LNCaP clone FGC (cell line): ENCODE measurements around the gene SLC9A3.

Source experiments
- DNase-seq: peaks from one replicate; pipeline ENCODE4 v3.0.0-alpha.2; 2011; ENCODE audit warnings: low read depth
- H3K4me3 ChIP-seq: 2 replicates; pipeline ENCODE4 v1.5.1; 2011; ENCODE audit warnings: mild to moderate bottlenecking, low read depth, low read length, control low read depth
- CTCF ChIP-seq: IDR thresholded peaks from 2 replicates; pipeline ENCODE4 v1.5.1; 2012; ENCODE audit warnings: mild to moderate bottlenecking; ENCODE audit not compliant: control insufficient read depth, insufficient read depth; ENCODE audit errors: extremely low read depth

Gene SLC9A3

DNA sequence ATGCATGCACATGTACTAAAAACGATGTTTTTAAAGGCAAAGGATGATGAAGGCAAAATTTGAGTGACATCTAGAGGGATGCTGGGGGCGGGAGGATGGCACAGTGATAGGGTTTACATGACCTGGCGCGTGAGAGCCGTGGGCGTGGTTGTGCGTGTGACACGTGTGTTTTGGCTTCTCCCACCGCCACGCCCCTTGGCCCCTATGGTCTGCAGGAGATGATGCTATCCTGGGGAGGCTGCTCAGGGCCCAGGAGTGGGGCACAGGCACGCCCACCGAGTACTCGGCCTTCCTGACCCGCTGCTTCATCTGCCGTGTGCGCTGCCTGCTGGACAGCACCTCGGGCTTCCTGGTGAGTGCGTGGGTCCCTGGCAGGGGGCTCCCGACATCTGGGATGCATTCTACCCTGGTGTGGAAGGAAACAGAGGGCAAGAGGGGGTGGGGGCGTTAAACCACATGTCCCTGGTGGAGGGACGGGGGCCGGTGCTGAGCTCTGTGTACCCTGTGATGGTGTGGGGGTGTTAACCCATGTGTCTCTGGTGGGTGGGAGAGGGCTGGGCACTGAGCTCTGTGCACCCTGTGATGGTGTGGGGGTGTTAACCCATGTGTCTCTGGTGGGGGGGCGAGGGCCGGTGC lies 100.5 kb downstream of the SLC9A3 start:
- DNase-seq, result no peak
- no peak for TF ChIP-seq CTCF
- no peak overlapping the region for H3K4me3 ChIP-seq

DNA sequence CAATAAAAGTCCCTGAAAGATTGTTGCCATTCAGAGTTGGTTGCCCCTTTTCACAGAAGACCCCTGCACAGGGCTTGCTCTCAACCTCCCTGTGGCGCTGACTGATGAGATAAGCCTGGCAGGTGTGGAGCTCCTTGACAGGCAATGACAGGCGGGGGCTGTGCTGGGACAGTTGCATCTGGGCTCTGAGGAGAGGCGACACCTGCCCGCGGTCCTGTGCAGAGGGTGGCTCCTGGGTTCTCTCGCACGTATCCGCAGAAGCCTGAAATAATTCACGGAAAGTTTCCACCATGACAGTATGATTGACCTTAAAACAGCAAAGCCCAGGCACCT lies 101.0 kb downstream of the SLC9A3 start:
- no peak overlapping the region for H3K4me3 ChIP-seq
- TF ChIP-seq CTCF, result no peak
- no peak for DNase-seq

GRCh38 chr5:422323-423232 lies 101.7 kb downstream of the SLC9A3 start:
- no peak for DNase-seq
- no peak for TF ChIP-seq CTCF
- H3K4me3 ChIP-seq, result no peak overlapping the region

DNA sequence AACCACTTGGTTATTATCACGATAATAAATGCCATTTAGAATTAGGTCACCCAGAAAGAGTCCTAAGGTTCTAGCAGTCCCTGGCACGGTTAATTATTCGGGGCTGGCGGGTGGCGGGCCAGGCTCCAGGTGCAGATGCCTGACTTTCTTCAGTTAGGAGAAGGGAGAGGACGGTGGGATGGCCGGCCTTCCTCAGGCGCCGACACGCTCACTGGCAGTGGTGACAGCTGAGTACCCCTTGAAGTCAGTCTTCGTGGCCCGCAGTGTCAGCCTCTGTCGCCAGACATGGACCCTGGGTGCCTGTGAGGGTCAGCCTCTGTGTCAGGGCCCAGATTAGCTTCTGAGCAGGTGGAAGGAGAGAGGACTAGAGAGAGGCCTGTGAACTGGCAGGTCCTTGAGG lies 102.3 kb downstream of the SLC9A3 start:
- H3K4me3 ChIP-seq, result no peak overlapping the region
- TF ChIP-seq CTCF, result no peak
- DNase-seq, result no peak

- H3K4me3 ChIP-seq, result no peak overlapping the region
These were observed 102.9 kb downstream of the SLC9A3 start for GRCh38 chr5:421287-421880.

DNA sequence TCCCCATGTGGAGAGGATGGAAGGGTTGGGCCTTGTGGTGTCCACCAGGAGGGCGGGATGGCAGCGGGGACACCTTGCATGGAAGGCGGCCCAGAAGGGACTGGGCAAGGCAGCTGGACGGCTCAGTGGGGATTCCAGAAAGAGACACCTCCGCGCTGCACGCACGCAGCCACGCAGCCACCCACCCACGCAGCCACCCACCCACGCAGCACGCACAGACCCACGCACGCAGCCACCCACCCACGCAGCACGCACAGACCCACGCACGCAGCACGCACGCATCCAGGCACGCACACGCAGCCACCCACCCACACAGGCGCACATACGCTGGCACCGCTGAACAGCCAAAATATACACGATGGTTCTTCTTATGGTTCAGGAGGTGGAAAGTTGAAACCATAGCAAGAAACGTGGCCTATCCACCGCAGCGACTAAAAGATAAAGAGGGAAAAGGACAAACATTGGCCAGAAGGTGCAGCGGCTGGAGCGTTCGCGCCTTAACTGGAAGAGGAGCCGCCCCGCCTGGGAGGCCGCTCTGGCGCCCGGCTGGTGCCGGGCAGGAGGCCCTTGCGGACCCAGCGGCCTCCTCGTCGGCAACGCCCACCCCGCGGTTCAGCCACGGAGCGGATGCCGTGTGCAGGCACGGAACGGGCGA lies 103.5 kb downstream of the SLC9A3 start:
- no peak for DNase-seq
- TF ChIP-seq CTCF, result no peak
- no peak overlapping the region for H3K4me3 ChIP-seq

More at GRCh38 chr5:421287-421880, 102.9 kb downstream of the SLC9A3 start:
- TF ChIP-seq CTCF, result no peak
- no peak for DNase-seq
